GM12892 (cell line): ENCODE data around the gene PTTG1IP2.

Experiments used
- DNase-seq: peaks from one replicate; pipeline ENCODE4 v3.0.0; 2011; ENCODE audit not compliant: insufficient read length
- FAIRE-seq: peaks from 2 replicates; lab custom pipeline; 2011; peaks lifted over from hg19 to GRCh38; lab: Jason Lieb, UNC
- POLR2A ChIP-seq: IDR thresholded peaks from 2 replicates; pipeline ENCODE4 v1.6.1; 2011; ENCODE audit warnings: low read depth, low read length, control low read depth
- POLR2AphosphoS5 ChIP-seq: IDR thresholded peaks from 2 replicates; pipeline ENCODE4 v1.6.1; 2011; ENCODE audit warnings: low read depth, low read length, control low read depth
- TAF1 ChIP-seq: IDR thresholded peaks from 2 replicates; pipeline ENCODE4 v1.6.1; 2011; ENCODE audit warnings: low read depth, mild to moderate bottlenecking, control low read depth, low read length, borderline replicate concordance

PTTG1IP2 gene

GRCh38 chr7:90485734-90486316 lies 16.4 kb downstream of the PTTG1IP2 start:
- FAIRE-seq (no peak), DNase-seq (no peak)
- TF ChIP-seq TAF1, result no peak
- no peak for TF ChIP-seq POLR2A
- no peak for TF ChIP-seq POLR2AphosphoS5

GRCh38 chr7:90487808-90488207 lies 18.4 kb downstream of the PTTG1IP2 start:
- FAIRE-seq, result no peak
- no peak for DNase-seq
- TF ChIP-seq POLR2A (no peak), TAF1 (no peak), POLR2AphosphoS5 (no peak)

GRCh38 chr7:90488220-90488619 lies 18.8 kb downstream of the PTTG1IP2 start:
- no peak for TF ChIP-seq POLR2AphosphoS5
- TF ChIP-seq TAF1, result no peak
- no peak for TF ChIP-seq POLR2A
- no peak for DNase-seq
- FAIRE-seq, result no peak

- FAIRE-seq, result no peak
- DNase-seq, result no peak
- TF ChIP-seq POLR2A, result no peak
- no peak for TF ChIP-seq POLR2AphosphoS5
- TF ChIP-seq TAF1, result no peak
These were observed 22.8 kb downstream of the PTTG1IP2 start for GRCh38 chr7:90492250-90492649.

GRCh38 chr7:90495241-90495640 lies 25.8 kb downstream of the PTTG1IP2 start:
- FAIRE-seq (no peak), DNase-seq (no peak)
- TF ChIP-seq POLR2AphosphoS5 (no peak), TAF1 (no peak), POLR2A (no peak)

- no peak for DNase-seq
- no peak for FAIRE-seq
These were observed 33.1 kb downstream of the PTTG1IP2 start for GRCh38 chr7:90502539-90502938.

GRCh38 chr7:90503367-90503766 lies 33.9 kb downstream of the PTTG1IP2 start:
- TF ChIP-seq POLR2AphosphoS5 (no peak), TAF1 (no peak), POLR2A (no peak)
- FAIRE-seq (no peak), DNase-seq (no peak)

More at GRCh38 chr7:90502539-90502938, 33.1 kb downstream of the PTTG1IP2 start:
- no peak for TF ChIP-seq POLR2AphosphoS5
- no peak for TF ChIP-seq TAF1

GRCh38 chr7:90507692-90508091 lies 38.3 kb downstream of the PTTG1IP2 start:
- FAIRE-seq (no peak), DNase-seq (no peak)
- TF ChIP-seq POLR2A, result no peak
- TF ChIP-seq POLR2AphosphoS5, result no peak
- no peak for TF ChIP-seq TAF1

- no peak for FAIRE-seq
- no peak for DNase-seq
- no peak for TF ChIP-seq POLR2A
- TF ChIP-seq POLR2AphosphoS5, result no peak
- no peak for TF ChIP-seq TAF1
These were observed 42.3 kb downstream of the PTTG1IP2 start for GRCh38 chr7:90511776-90512175.

- FAIRE-seq (no peak), DNase-seq (no peak)
- TF ChIP-seq TAF1 (no peak), POLR2A (no peak), POLR2AphosphoS5 (no peak)
These were observed 43.4 kb downstream of the PTTG1IP2 start for GRCh38 chr7:90512821-90513254.

- no peak for TF ChIP-seq POLR2AphosphoS5
- TF ChIP-seq POLR2A, result no peak
- no peak for TF ChIP-seq TAF1
- DNase-seq (no peak), FAIRE-seq (no peak)
These were observed 46.8 kb downstream of the PTTG1IP2 start for GRCh38 chr7:90516257-90516656.

- DNase-seq, result no peak
- no peak for FAIRE-seq
- TF ChIP-seq POLR2AphosphoS5 (no peak), TAF1 (no peak), POLR2A (no peak)
These were observed 49.2 kb downstream of the PTTG1IP2 start for GRCh38 chr7:90518630-90519029.

GRCh38 chr7:90520484-90520883 lies 51.0 kb downstream of the PTTG1IP2 start:
- DNase-seq (no peak), FAIRE-seq (no peak)
- TF ChIP-seq POLR2A (no peak), POLR2AphosphoS5 (no peak), TAF1 (no peak)

GRCh38 chr7:90530263-90530662 lies 60.8 kb downstream of the PTTG1IP2 start:
- FAIRE-seq (no peak), DNase-seq (no peak)
- TF ChIP-seq POLR2AphosphoS5, result no peak
- no peak for TF ChIP-seq POLR2A
- TF ChIP-seq TAF1, result no peak
